M059J (cell line): ENCODE measurements around the gene DEXI. TPM values are rescaled to one million over a fixed set of nuclear protein-coding genes. Genes with fewer than 3 reads are reported as not detected.
"Not testable (repeated sequence)": the region's sequence is repeated elsewhere in the genome, so short reads cannot be mapped to it uniquely, and the experiment has no call there.

Experiments used
- DNase-seq: peaks from one replicate; pipeline ENCODE4 v3.0.0-alpha.2; 2012; ENCODE audit warnings: low read depth
- total RNA-seq: library from RNA; depleted of rRNA; stranded (reverse); fragments of >200 nt; shearing (Covaris generic); gene quantifications from 2 replicates; pipeline ENCODE4 v1.2.3, GENCODE V29; 2014

DEXI gene
- total RNA-seq, 1 experiment from 2014 or later: 60.7 TPM

GRCh38 chr16:10941127-10941933, 938 bp downstream of the DEXI start:
- DNase-seq: peak; percentile 38

- DNase-seq: peak; percentile 29
Measured at GRCh38 chr16:10940501-10941079, 1.7 kb downstream of the DEXI start.

GRCh38 chr16:10939649-10940234, 2.5 kb downstream of the DEXI start:
- no peak for DNase-seq

GRCh38 chr16:10938796-10939648, 3.2 kb downstream of the DEXI start:
- no peak for DNase-seq

- DNase-seq: no peak
Measured at GRCh38 chr16:10938321-10938720, 3.9 kb downstream of the DEXI start.

- no peak for DNase-seq
Measured at GRCh38 chr16:10937068-10937859, 5.0 kb downstream of the DEXI start.

- DNase-seq: no peak
Measured at GRCh38 chr16:10936272-10936984, 5.8 kb downstream of the DEXI start.

GRCh38 chr16:10935226-10935915, 6.9 kb downstream of the DEXI start:
- no peak for DNase-seq

GRCh38 chr16:10934325-10935107, 7.8 kb downstream of the DEXI start:
- no peak for DNase-seq

GRCh38 chr16:10933865-10934264, 8.4 kb downstream of the DEXI start:
- no peak for DNase-seq

GRCh38 chr16:10932959-10933710, 9.1 kb downstream of the DEXI start:
- DNase-seq: no peak

- no peak for DNase-seq
Measured at GRCh38 chr16:10931977-10932632, 10.2 kb downstream of the DEXI start.

- DNase-seq: no peak
Measured at GRCh38 chr16:10931134-10931533, 11.1 kb downstream of the DEXI start.

- no peak for DNase-seq
Measured at GRCh38 chr16:10930755-10931093, 11.5 kb downstream of the DEXI start.

GRCh38 chr16:10929853-10930754, 12.2 kb downstream of the DEXI start:
- DNase-seq: peak; percentile 26

- DNase-seq: not testable (repeated sequence)
Measured at GRCh38 chr16:10929097-10929496, 13.2 kb downstream of the DEXI start.
